Caco-2 (cell line): Measurements from ENCODE around the gene YLPM1. TPM values are rescaled to one million over a fixed set of nuclear protein-coding genes. Genes with fewer than 3 reads are reported as not detected.

Source experiments
- BruUV-seq: library from RNA; stranded (reverse); fragments of 400-500 nt; replicated peaks from 2 replicates; lab custom pipeline; 2021; lab: Mats Ljungman, UMichigan
- CTCF ChIA-PET: fragments of 300-600 bp; sonication (Branson Sonifier 250); formaldehyde crosslinking; loops from one replicate; lab custom pipeline; 2022; ENCODE audit warnings: antibody characterized with exemption; lab: Charles Lee
- POLR2A ChIA-PET: fragments of 300-600 bp; sonication (Branson Sonifier 250); formaldehyde crosslinking; loops from one replicate; lab custom pipeline; 2022; ENCODE audit warnings: antibody characterized with exemption; lab: Charles Lee
- DNase-seq, 2 experiments: peaks; one replicate each; pipeline versions ENCODE4 v3.0.0 to v3.0.0-alpha.2; 2020 to 2022
- H3K27me3 ChIP-seq: replicated peaks from 2 replicates; pipeline ENCODE4 v1.6.0; 2011; ENCODE audit warnings: low read length; ENCODE audit not compliant: control insufficient read depth, insufficient read depth
- H3K36me3 ChIP-seq: 2 replicates; pipeline ENCODE4 v1.5.1; 2011; ENCODE audit warnings: low read length; ENCODE audit not compliant: control insufficient read depth, insufficient read depth
- H3K4me1 ChIP-seq: fragments of 250-450 bp; sonication (Bioruptor Pico); 2 replicates; pipeline ENCODE4 v1.5.1; 2020; ENCODE audit warnings: mild to moderate bottlenecking
- H3K4me3 ChIP-seq: 2 replicates; pipeline ENCODE4 v1.5.1; 2011; ENCODE audit warnings: low read depth, mild to moderate bottlenecking, control low read depth, low read length
- H3K9me3 ChIP-seq: fragments of 250-450 bp; sonication (Bioruptor Pico); 2 replicates; pipeline ENCODE4 v1.5.1; 2020; ENCODE audit warnings: mild to moderate bottlenecking, moderate library complexity
- H3K27ac Mint-ChIP-seq: one replicate; pipeline ENCODE4 v1.8.0; 2022; ENCODE audit warnings: mixed read lengths; ENCODE audit not compliant: unreplicated experiment
- H3K27me3 Mint-ChIP-seq: one replicate; pipeline ENCODE4 v1.8.0; 2022; ENCODE audit warnings: mixed read lengths; ENCODE audit not compliant: insufficient read depth, unreplicated experiment
- H3K36me3 Mint-ChIP-seq: one replicate; pipeline ENCODE4 v1.8.0; 2022; ENCODE audit warnings: mild to moderate bottlenecking, mixed read lengths; ENCODE audit not compliant: insufficient read depth, unreplicated experiment
- H3K4me1 Mint-ChIP-seq: one replicate; pipeline ENCODE4 v1.8.0; 2022; ENCODE audit warnings: low read depth, mixed read lengths; ENCODE audit not compliant: unreplicated experiment
- H3K4me3 Mint-ChIP-seq: one replicate; pipeline ENCODE4 v1.8.0; 2022; ENCODE audit warnings: mild to moderate bottlenecking, moderate library complexity, mixed read lengths; ENCODE audit not compliant: unreplicated experiment
- H3K9me3 Mint-ChIP-seq: one replicate; pipeline ENCODE4 v1.8.0; 2022; ENCODE audit warnings: mixed read lengths; ENCODE audit not compliant: unreplicated experiment
- intact Hi-C: fragments of 100-400 bp; cut with micrococcal nuclease; formaldehyde crosslinking; loops from one replicate; pipeline ENCODE4 v1.10.0; 2022; ENCODE audit not compliant: unreplicated experiment
- total RNA-seq: library from RNA; stranded (reverse); gene quantifications from 2 replicates; pipeline ENCODE4 v1.2.3, GENCODE V29; 2022
- TF ChIP-seq, protein P1 (sequence below), 2 experiments: fragments of 200-600 bp in 1 of 2; IDR thresholded peaks; 1 replicate in 1 of 2; 2 replicates in 1 of 2; pipeline versions ENCODE4 v1.5.1 to v1.8.0; 2011 to 2022; ENCODE audit warnings: antibody characterized with exemption in 1 of 2, control low read depth in 1 of 2, inconsistent platforms in 1 of 2, low read depth in 1 of 2, low read length in 1 of 2, mild to moderate bottlenecking in 1 of 2, moderate library complexity in 1 of 2; ENCODE audit not compliant: insufficient read depth in 1 of 2, severe bottlenecking in 1 of 2, unreplicated experiment in 1 of 2

Gene YLPM1
- total RNA-seq, 1 experiment from 2014 or later: 65.0 TPM

DNA sequence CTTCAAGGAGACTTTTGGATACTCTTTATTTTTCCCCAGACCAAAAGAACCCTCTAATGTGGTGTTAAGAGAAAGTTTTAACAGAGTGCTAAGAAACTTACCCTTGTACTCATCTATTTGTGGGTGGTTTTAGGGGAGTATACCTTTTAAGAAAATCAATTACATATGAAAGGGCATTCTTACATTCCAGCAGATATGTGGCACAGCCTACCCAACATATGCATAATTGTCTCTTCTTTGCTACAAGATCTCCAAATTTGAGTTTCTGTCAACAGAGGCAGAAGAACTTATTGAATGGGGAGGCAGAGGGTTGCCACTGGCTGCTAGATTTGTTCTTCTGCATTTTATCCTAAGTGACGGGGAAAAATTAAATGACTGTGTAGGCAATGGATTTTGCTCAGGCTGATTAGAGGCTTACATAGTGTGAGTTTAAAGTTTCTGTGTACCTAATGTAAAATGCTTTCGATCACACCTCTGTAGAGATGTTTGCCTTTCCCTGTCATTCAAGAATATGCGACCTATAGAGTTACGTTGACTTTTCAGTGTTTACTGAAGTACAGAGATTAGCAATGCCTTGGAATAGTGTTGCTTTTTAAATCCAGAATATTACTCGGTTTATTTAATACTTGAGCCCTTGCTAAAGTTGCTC lies 58.3 kb downstream of the YLPM1 start:
- ChIA-PET POLR2A (no interaction called here), CTCF (no interaction called here)
- Histone ChIP-seq H3K9me3 (no peaks in the 10 kb centered on the region), H3K36me3 (no peaks in the 10 kb centered on the region), H3K4me1 (no peaks in the 10 kb centered on the region), H3K27me3 (no peaks in the 10 kb centered on the region), H3K4me3 (no peak overlapping the region)
- DNase-seq: peak in 1 of 2 experiments; percentile 10
- intact Hi-C loops: no loop called here
- Mint-ChIP-seq H3K27ac (no peak overlapping the region), H3K27me3 (no peaks in the 10 kb centered on the region), H3K4me3 (no peak overlapping the region), H3K4me1 (no peaks in the 10 kb centered on the region), H3K9me3 (no peaks in the 10 kb centered on the region), H3K36me3 (peaks cover 47% of the 10 kb centered on the region)
- no TSS peak for BruUV-seq
- TF ChIP-seq, protein P1, sequence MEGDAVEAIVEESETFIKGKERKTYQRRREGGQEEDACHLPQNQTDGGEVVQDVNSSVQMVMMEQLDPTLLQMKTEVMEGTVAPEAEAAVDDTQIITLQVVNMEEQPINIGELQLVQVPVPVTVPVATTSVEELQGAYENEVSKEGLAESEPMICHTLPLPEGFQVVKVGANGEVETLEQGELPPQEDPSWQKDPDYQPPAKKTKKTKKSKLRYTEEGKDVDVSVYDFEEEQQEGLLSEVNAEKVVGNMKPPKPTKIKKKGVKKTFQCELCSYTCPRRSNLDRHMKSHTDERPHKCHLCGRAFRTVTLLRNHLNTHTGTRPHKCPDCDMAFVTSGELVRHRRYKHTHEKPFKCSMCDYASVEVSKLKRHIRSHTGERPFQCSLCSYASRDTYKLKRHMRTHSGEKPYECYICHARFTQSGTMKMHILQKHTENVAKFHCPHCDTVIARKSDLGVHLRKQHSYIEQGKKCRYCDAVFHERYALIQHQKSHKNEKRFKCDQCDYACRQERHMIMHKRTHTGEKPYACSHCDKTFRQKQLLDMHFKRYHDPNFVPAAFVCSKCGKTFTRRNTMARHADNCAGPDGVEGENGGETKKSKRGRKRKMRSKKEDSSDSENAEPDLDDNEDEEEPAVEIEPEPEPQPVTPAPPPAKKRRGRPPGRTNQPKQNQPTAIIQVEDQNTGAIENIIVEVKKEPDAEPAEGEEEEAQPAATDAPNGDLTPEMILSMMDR (IDR thresholded peaks at IDR 0.05; ENCODE audit: insufficient read depth in 1 of 2, low read depth in 1 of 2, low read length in 1 of 2, severe bottlenecking in 1 of 2, unreplicated experiment in 1 of 2): no peak

DNA sequence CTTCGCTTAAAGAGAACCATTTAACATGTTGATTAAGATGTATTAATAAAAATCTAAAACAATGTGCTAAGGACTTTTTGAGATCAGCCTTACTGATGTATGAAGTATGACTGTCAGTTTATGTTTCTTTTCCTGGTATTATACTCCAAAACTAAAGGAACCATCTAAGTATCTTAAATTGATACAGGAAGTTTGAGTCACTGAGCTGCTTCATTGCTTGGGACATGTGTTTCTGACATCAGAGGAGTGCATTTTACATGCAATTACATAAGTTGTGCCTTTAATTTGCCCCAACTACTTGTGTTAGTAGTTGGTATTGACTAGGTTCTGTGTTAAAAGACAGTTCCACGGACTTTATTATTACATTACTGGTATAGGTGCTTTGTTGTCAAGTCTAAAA lies 61.9 kb downstream of the YLPM1 start:
- DNase-seq: no peak
- POLR2A ChIA-PET: no interaction called here
- no peaks in the 10 kb centered on the region for H3K9me3 Mint-ChIP-seq
- no peaks in the 10 kb centered on the region for H3K4me1 ChIP-seq
- H3K4me3 Mint-ChIP-seq: no peak overlapping the region
- H3K9me3 ChIP-seq: no peaks in the 10 kb centered on the region
- no peak overlapping the region for H3K27ac Mint-ChIP-seq
- TF ChIP-seq, protein P1 (IDR thresholded peaks at IDR 0.05; ENCODE audit: insufficient read depth in 1 of 2, low read depth in 1 of 2, low read length in 1 of 2, severe bottlenecking in 1 of 2, unreplicated experiment in 1 of 2): no peak
- H3K36me3 Mint-ChIP-seq: peaks cover 40% of the 10 kb centered on the region
- no TSS peak for BruUV-seq
- no peaks in the 10 kb centered on the region for H3K27me3 Mint-ChIP-seq
- no peak overlapping the region for H3K4me3 ChIP-seq
- CTCF ChIA-PET: no interaction called here
- H3K4me1 Mint-ChIP-seq: no peaks in the 10 kb centered on the region
- H3K27me3 ChIP-seq: no peaks in the 10 kb centered on the region
- no peaks in the 10 kb centered on the region; the same call in 1 of the 2 replicates for H3K36me3 ChIP-seq
- intact Hi-C loops: no loop called here

DNA sequence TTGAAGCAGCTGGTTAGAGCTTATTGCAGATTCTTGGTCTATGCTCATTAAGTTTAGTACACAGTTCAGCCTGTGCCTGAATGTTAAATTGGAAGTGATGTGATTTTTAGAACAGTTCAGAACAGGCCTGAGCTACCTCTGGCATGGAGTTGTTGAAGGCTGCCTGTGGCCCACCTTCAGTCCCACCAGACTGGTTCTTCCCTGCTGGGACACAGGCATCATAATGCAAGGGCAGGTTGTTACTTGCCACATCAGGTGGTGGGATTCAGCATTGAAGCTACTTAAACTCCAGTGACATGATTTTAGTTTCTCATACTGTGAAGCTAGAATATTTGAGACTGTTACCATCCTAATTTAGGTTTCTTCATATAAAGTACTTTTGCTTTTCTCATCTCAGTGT lies 63.5 kb downstream of the YLPM1 start:
- no peaks in the 10 kb centered on the region for H3K9me3 Mint-ChIP-seq
- H3K27ac Mint-ChIP-seq: no peak overlapping the region
- CTCF ChIA-PET: interaction anchor here (0.5 kb wide), 1 partner anchor 50 kb away, joined by 8 read pairs; no protein-coding TSS in a partner anchor
- no peaks in the 10 kb centered on the region for H3K4me1 ChIP-seq
- H3K27me3 Mint-ChIP-seq: no peaks in the 10 kb centered on the region
- intact Hi-C loops: no loop called here
- no peaks in the 10 kb centered on the region; the same call in 1 of the 2 replicates for H3K36me3 ChIP-seq
- no peak overlapping the region for H3K4me3 Mint-ChIP-seq
- peaks cover 31% of the 10 kb centered on the region for H3K36me3 Mint-ChIP-seq
- H3K4me3 ChIP-seq: no peak overlapping the region
- POLR2A ChIA-PET: no interaction called here
- no TSS peak for BruUV-seq
- H3K27me3 ChIP-seq: no peaks in the 10 kb centered on the region
- H3K9me3 ChIP-seq: no peaks in the 10 kb centered on the region
- DNase-seq: no peak
- TF ChIP-seq, protein P1 (IDR thresholded peaks at IDR 0.05; ENCODE audit: insufficient read depth in 1 of 2, low read depth in 1 of 2, low read length in 1 of 2, severe bottlenecking in 1 of 2, unreplicated experiment in 1 of 2): no peak
- no peaks in the 10 kb centered on the region for H3K4me1 Mint-ChIP-seq
